ENCODE results near the gene PAOX. TPM values are rescaled to one million over a fixed set of nuclear protein-coding genes. Genes with fewer than 3 reads are reported as not detected.
"Not testable (repeated sequence)": the region's sequence is repeated elsewhere in the genome, so short reads cannot be mapped to it uniquely, and the experiment has no call there.

The PAOX gene
- total and polyA plus RNA-seq, 2 donors from 2014 or later = 7.0 to 14.4 TPM

DNA sequence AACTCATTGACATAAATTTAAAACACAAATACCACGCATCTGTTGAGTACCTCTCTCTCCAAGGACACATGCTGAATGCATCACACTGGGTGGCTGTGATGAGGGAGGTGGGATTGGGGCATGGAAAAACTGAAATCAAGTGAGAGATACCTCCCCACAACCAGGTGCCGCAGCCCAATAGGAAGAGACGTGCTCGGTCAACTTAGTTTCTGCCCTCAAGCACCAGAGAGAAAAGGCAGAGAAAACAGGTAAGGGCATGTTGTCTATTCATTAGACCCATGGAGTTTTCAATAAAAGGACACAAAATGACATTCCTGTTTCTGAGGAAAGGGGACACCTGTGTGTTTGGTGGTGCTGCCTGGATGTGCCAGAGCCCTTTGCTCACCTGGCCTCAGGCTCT is 50.5 kb downstream of the PAOX start:
- FAIRE-seq; H3K27me3 ChIP-seq (ENCODE audit: control insufficient read depth, insufficient read depth, low read length); H3K36me3 ChIP-seq (ENCODE audit: control insufficient read depth in 2 of 3, insufficient read depth in 3 of 3, low read length in 3 of 3); H3K9ac ChIP-seq (ENCODE audit: low read length in 3 of 3); H3K4me1 ChIP-seq (ENCODE audit: control insufficient read depth in 2 of 3, insufficient read depth in 2 of 3, low read depth in 1 of 3, low read length in 3 of 3); H3K27ac ChIP-seq (ENCODE audit: low read depth in 2 of 2, low read length in 2 of 2); H3K9me3 ChIP-seq (ENCODE audit: control insufficient read depth in 2 of 3, insufficient read depth in 1 of 3, low read length in 3 of 3); intact Hi-C loops (cut with DNase I); H3K4me3 ChIP-seq (ENCODE audit: low read length in 3 of 3); DNase-seq: not testable (repeated sequence)

DNA sequence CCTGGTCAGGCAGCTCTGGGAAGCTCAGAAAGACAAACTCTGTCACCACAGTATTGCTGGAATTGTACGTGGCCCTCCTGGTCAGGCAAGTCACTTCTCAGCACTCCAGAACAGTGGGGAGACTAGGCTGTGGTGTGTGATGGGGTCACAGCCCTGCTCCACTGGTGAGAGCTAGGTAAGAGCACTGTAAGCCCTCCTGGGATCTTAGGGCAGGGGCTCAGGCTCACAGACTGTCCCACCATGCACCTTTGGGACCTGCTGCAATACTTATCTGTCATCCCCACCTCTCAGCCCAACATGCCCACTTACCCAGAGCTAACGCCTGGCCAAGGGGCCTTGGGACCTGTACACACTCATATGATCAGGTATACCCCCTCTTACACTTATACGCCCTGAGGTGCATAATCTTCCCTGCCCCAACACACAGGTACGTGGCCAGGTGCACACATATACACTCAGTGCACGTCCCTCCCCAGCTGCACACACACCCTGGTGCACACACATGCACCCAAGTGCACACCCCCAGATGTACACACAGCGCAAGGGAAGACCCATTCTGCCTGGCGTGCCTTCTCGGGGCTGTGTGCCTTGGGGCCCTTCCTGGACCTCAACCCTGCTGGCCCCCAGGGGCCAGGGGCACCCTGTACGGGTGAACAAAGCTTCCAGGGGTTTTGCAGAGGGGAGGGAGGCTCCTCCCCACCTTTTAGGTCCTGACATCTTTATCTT is 53.0 kb downstream of the PAOX start:
- FAIRE-seq; intact Hi-C loops (cut with DNase I): not testable (repeated sequence)

DNA sequence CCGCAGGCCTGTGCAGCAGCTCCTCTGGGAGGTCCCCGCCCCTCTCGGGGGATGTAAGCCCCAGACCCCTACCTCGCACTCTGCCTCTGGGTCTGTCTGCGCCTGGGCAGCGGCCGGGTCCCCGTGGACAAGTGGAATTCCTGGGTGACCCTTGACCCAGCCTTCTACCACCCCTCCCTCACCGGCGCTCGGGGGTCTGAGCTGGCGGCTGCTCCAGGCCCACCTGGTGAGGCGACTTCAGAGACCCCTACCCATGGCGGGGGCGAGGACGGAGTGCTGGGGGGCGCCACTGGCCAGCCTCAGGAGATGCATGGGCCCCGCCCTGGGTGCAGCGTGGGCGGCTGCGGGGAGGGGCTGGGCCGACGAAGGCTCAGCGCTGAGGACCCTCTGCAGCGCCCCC is 53.7 kb downstream of the PAOX start:
- H3K27ac ChIP-seq (ENCODE audit: low read depth in 2 of 2, low read length in 2 of 2); DNase-seq; H3K27me3 ChIP-seq (ENCODE audit: control insufficient read depth, insufficient read depth, low read length); H3K4me1 ChIP-seq (ENCODE audit: control insufficient read depth in 2 of 3, insufficient read depth in 2 of 3, low read depth in 1 of 3, low read length in 3 of 3); FAIRE-seq; H3K4me3 ChIP-seq (ENCODE audit: low read length in 3 of 3); H3K36me3 ChIP-seq (ENCODE audit: control insufficient read depth in 2 of 3, insufficient read depth in 3 of 3, low read length in 3 of 3); H3K9me3 ChIP-seq (ENCODE audit: control insufficient read depth in 2 of 3, insufficient read depth in 1 of 3, low read length in 3 of 3); intact Hi-C loops (cut with DNase I); H3K9ac ChIP-seq (ENCODE audit: low read length in 3 of 3): not testable (repeated sequence)

More for the DNA sequence above, 53.0 kb downstream of the PAOX start:
- H3K4me1 ChIP-seq (ENCODE audit: control insufficient read depth in 2 of 3, insufficient read depth in 2 of 3, low read depth in 1 of 3, low read length in 3 of 3); H3K9ac ChIP-seq (ENCODE audit: low read length in 3 of 3); H3K9me3 ChIP-seq (ENCODE audit: control insufficient read depth in 2 of 3, insufficient read depth in 1 of 3, low read length in 3 of 3); H3K36me3 ChIP-seq (ENCODE audit: control insufficient read depth in 2 of 3, insufficient read depth in 3 of 3, low read length in 3 of 3); H3K27me3 ChIP-seq (ENCODE audit: control insufficient read depth, insufficient read depth, low read length); H3K27ac ChIP-seq (ENCODE audit: low read depth in 2 of 2, low read length in 2 of 2); DNase-seq; H3K4me3 ChIP-seq (ENCODE audit: low read length in 3 of 3): not testable (repeated sequence)

GRCh38 chr10:133438711-133439273 is 59.7 kb downstream of the PAOX start:
- H3K4me1 ChIP-seq (ENCODE audit: control insufficient read depth in 2 of 3, insufficient read depth in 2 of 3, low read depth in 1 of 3, low read length in 3 of 3) = no peaks in the 10 kb centered on the region
- DNase-seq = no peak
- H3K4me3 ChIP-seq (ENCODE audit: low read length in 3 of 3) = no peak overlapping the region
- no peak overlapping the region for H3K27ac ChIP-seq (ENCODE audit: low read depth in 2 of 2, low read length in 2 of 2)
- H3K36me3 ChIP-seq (ENCODE audit: control insufficient read depth in 2 of 3, insufficient read depth in 3 of 3, low read length in 3 of 3) = no peaks in the 10 kb centered on the region
- FAIRE-seq = no peak
- H3K9ac ChIP-seq (ENCODE audit: low read length in 3 of 3) = no peak overlapping the region
- H3K27me3 ChIP-seq (ENCODE audit: control insufficient read depth, insufficient read depth, low read length) = no peaks in the 10 kb centered on the region
- intact Hi-C loops (cut with DNase I) = no loop called here
- TF ChIP-seq CTCF (IDR thresholded peaks at IDR 0.05; ENCODE audit: borderline replicate concordance, extremely low read depth, insufficient read depth) = no peak
- H3K9me3 ChIP-seq (ENCODE audit: control insufficient read depth in 2 of 3, insufficient read depth in 1 of 3, low read length in 3 of 3) = no peaks in the 10 kb centered on the region

All from kidney (tissue), 14 donors.